Peyer's patch (tissue), 4 donors: Measurements from ENCODE around the gene C17orf75. TPM values are rescaled to one million over a fixed set of nuclear protein-coding genes. Genes with fewer than 3 reads are reported as not detected.

Source experiments
- DNase-seq, 3 donors: peaks; one replicate each; pipeline ENCODE4 v3.0.0-alpha.2; 2017 to 2019
- H3K27ac ChIP-seq, 4 donors: fragments of 200-600 bp; sonication (generic); one replicate each; pipeline ENCODE4 v1.5.1; 2016 to 2019
- H3K27me3 ChIP-seq, 2 donors: fragments of 200-600 bp; sonication (generic); one replicate each; pipeline ENCODE4 v1.5.1; 2019
- H3K36me3 ChIP-seq, 3 donors: fragments of 200-600 bp; sonication (generic); one replicate each; pipeline ENCODE4 v1.5.1; 2016 to 2019
- H3K4me1 ChIP-seq, 4 donors: fragments of 200-600 bp; sonication (generic); one replicate each; pipeline ENCODE4 v1.5.1; 2016 to 2019
- H3K4me3 ChIP-seq, 4 donors: fragments of 200-600 bp; sonication (generic); 1 replicate in 3 of 4; 2 replicates in 1 of 4; pipeline ENCODE4 v1.5.1; 2016 to 2019; ENCODE audit warnings: mild to moderate bottlenecking in 1 of 4
- H3K9me3 ChIP-seq, 4 donors: fragments of 200-600 bp; sonication (generic); one replicate each; pipeline ENCODE4 v1.5.1; 2016 to 2019; ENCODE audit warnings: mild to moderate bottlenecking in 1 of 4
- CTCF ChIP-seq, 6 experiments: fragments of 450-650 bp in 4 of 6; fragments of 200-600 bp in 2 of 6; sonication (generic) in 1 of 6; IDR thresholded peaks; one replicate each; pipeline ENCODE4 v1.5.1; 2017 to 2019; ENCODE audit warnings: antibody characterized with exemption in 6 of 6, mild to moderate bottlenecking in 3 of 6, moderate library complexity in 1 of 6
- POLR2A ChIP-seq, 2 donors: fragments of 450-650 bp; IDR thresholded peaks; one replicate each; pipeline ENCODE4 v1.5.1; 2017; ENCODE audit warnings: antibody characterized with exemption in 2 of 2, mild to moderate bottlenecking in 2 of 2, moderate library complexity in 2 of 2
- total RNA-seq, 4 donors: library from RNA; depleted of rRNA; stranded (reverse); fragments of >200 nt; gene quantifications; one replicate each; pipeline ENCODE4 v1.1.0, GENCODE V29; 2016

Gene C17orf75
- total RNA-seq, 4 donors from 2014 or later, result 7.4 to 21.6 (median 14.3) TPM

GRCh38 chr17:32286518-32286900, 55.5 kb downstream of the C17orf75 start:
- Histone ChIP-seq H3K36me3 (no peaks in the 10 kb centered on the region), H3K4me1 (no peaks in the 10 kb centered on the region), H3K27ac (no peak overlapping the region), H3K27me3 (no peaks in the 10 kb centered on the region), H3K9me3 (no peaks in the 10 kb centered on the region), H3K4me3 (no peak overlapping the region)
- DNase-seq, result no peak
- no peak for TF ChIP-seq CTCF (IDR thresholded peaks at IDR 0.05)
- TF ChIP-seq POLR2A (IDR thresholded peaks at IDR 0.05), result no peak

- Histone ChIP-seq H3K9me3 (no peaks in the 10 kb centered on the region), H3K4me3 (no peak overlapping the region), H3K4me1 (no peaks in the 10 kb centered on the region), H3K27me3 (no peaks in the 10 kb centered on the region), H3K27ac (no peak overlapping the region), H3K36me3 (no peaks in the 10 kb centered on the region)
- TF ChIP-seq CTCF (IDR thresholded peaks at IDR 0.05) (no peak), POLR2A (IDR thresholded peaks at IDR 0.05) (no peak)
- no peak for DNase-seq
Observed at GRCh38 chr17:32285746-32286517, 56.0 kb downstream of the C17orf75 start.

- Histone ChIP-seq H3K4me3 (no peak overlapping the region), H3K27me3 (no peaks in the 10 kb centered on the region), H3K27ac (no peak overlapping the region), H3K9me3 (no peaks in the 10 kb centered on the region), H3K36me3 (no peaks in the 10 kb centered on the region), H3K4me1 (no peaks in the 10 kb centered on the region)
- DNase-seq, result no peak
- TF ChIP-seq POLR2A (IDR thresholded peaks at IDR 0.05) (no peak), CTCF (IDR thresholded peaks at IDR 0.05) (no peak)
Observed at GRCh38 chr17:32285306-32285705, 56.7 kb downstream of the C17orf75 start.

GRCh38 chr17:32283745-32284201, 58.2 kb downstream of the C17orf75 start:
- Histone ChIP-seq H3K9me3 (no peaks in the 10 kb centered on the region), H3K4me3 (no peak overlapping the region), H3K4me1 (no peaks in the 10 kb centered on the region), H3K36me3 (no peaks in the 10 kb centered on the region), H3K27ac (no peak overlapping the region), H3K27me3 (no peaks in the 10 kb centered on the region)
- no peak for DNase-seq
- TF ChIP-seq POLR2A (IDR thresholded peaks at IDR 0.05) (no peak), CTCF (IDR thresholded peaks at IDR 0.05) (no peak)

GRCh38 chr17:32281011-32281451, 60.9 kb downstream of the C17orf75 start:
- no peak overlapping the region for H3K4me3 ChIP-seq
- H3K27me3 ChIP-seq, result no peaks in the 10 kb centered on the region
- H3K36me3 ChIP-seq, result no peaks in the 10 kb centered on the region
- H3K27ac ChIP-seq, result no peak overlapping the region
- TF ChIP-seq CTCF (IDR thresholded peaks at IDR 0.05) (no peak), POLR2A (IDR thresholded peaks at IDR 0.05) (no peak)
- DNase-seq, result no peak
- no peaks in the 10 kb centered on the region for H3K4me1 ChIP-seq
- no peaks in the 10 kb centered on the region for H3K9me3 ChIP-seq
